Esophagus (tissue), 2 donors: Measurements from ENCODE around the gene IMMP2L. TPM values are rescaled to one million over a fixed set of nuclear protein-coding genes. Genes with fewer than 3 reads are reported as not detected.

Experiments used
- H3K27ac ChIP-seq, 2 donors: one replicate each; pipeline ENCODE4 v1.5.1; 2013; ENCODE audit warnings: low read depth in 2 of 2, mild to moderate bottlenecking in 2 of 2, inconsistent platforms in 1 of 2, low read length in 1 of 2, moderate library complexity in 1 of 2
- H3K27me3 ChIP-seq, 2 donors: one replicate each; pipeline ENCODE4 v1.6.1; 2013; ENCODE audit warnings: low read length in 2 of 2, control low read depth in 1 of 2, mild to moderate bottlenecking in 1 of 2; ENCODE audit not compliant: insufficient read depth in 2 of 2, control insufficient read depth in 1 of 2
- H3K36me3 ChIP-seq, 2 donors: one replicate each; pipeline ENCODE4 v1.6.1; 2013; ENCODE audit warnings: low read length in 1 of 2; ENCODE audit not compliant: control insufficient read depth in 2 of 2, insufficient read depth in 2 of 2
- H3K4me1 ChIP-seq, 2 donors: one replicate each; pipeline ENCODE4 v1.6.1; 2013; ENCODE audit warnings: low read length in 1 of 2; ENCODE audit not compliant: control insufficient read depth in 2 of 2, insufficient read depth in 2 of 2
- H3K4me3 ChIP-seq, 2 donors: one replicate each; pipeline ENCODE4 v1.5.1; 2013; ENCODE audit warnings: low read length in 2 of 2, mild to moderate bottlenecking in 2 of 2, low read depth in 1 of 2, moderate library complexity in 1 of 2
- H3K9me3 ChIP-seq, 2 donors: one replicate each; pipeline ENCODE4 v1.6.1; 2013; ENCODE audit warnings: mild to moderate bottlenecking in 2 of 2, low read depth in 1 of 2, low read length in 1 of 2, moderate library complexity in 1 of 2; ENCODE audit not compliant: control insufficient read depth in 2 of 2, insufficient read depth in 1 of 2
- WGBS, 2 donors: extraction: QIAGEN DNeasy Blood & Tissue Kit; methylation state at CpG; one replicate each; pipeline ENCODE4 v1.1.7; 2013; 5-methylcytosine and 5-hydroxymethylcytosine counted together
- polyA plus RNA-seq, 2 donors: library from polyadenylated mRNA; stranded (reverse); fragments of 200-250 nt; gene quantifications; one replicate each; pipeline ENCODE4 v1.2.3, GENCODE V29; 2013
- donor health status: healthy with polysubstance abuse.
- donor health status: Bipolar disorder and iron deficiency.

Gene IMMP2L
- polyA plus RNA-seq, 2 donors: 6.5 to 14.5 TPM

DNA sequence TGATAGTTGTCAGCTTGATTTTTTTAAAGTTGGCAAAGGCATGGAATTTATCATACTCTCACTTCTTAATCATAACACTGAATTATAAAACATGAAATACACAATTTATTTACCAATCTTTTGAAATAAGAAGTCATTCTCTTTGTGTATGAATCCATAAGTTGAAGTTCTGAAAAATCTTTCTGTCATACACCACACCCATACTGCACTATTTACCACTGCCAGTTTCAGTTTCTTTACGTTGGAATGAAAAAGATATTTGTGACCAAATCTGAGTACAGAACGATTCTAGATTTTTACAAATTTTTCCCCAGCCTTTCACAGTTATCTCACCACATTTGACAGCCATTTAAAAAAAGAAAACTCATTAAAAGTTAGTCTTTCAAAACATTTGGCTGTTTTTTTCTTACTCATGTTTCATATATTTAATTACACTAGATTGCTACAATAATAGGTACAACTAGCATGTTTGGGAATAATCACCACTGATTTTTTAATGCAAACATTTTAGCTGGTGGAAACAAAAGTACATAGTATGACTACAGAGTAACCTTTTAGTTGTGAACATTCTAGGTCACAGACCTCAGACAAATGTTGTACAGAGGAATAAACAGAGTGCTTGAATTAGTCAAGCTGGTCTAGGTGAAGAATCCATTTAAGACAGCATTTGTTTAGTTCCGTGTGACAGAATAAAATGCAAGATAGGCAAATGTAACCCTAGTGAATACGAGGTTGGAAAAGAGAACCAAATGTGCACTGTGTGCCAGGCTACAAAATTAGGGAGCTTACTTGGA is 656.3 kb downstream of the IMMP2L start:
- H3K36me3 ChIP-seq: no peaks in the 10 kb centered on the region
- WGBS, 2 donors: 63 to 77% methylated on average over 4 of the region's 4 CpGs
- H3K9me3 ChIP-seq: no peaks in the 10 kb centered on the region
- no peak overlapping the region for H3K4me3 ChIP-seq
- no peak overlapping the region for H3K27ac ChIP-seq
- H3K4me1 ChIP-seq: no peaks in the 10 kb centered on the region
- no peaks in the 10 kb centered on the region for H3K27me3 ChIP-seq

GRCh38 chr7:110898516-110898915 is 663.8 kb downstream of the IMMP2L start:
- H3K36me3 ChIP-seq: no peaks in the 10 kb centered on the region
- H3K27ac ChIP-seq: no peak overlapping the region
- no peak overlapping the region for H3K4me3 ChIP-seq
- H3K4me1 ChIP-seq: no peaks in the 10 kb centered on the region
- no peaks in the 10 kb centered on the region for H3K27me3 ChIP-seq
- H3K9me3 ChIP-seq: no peaks in the 10 kb centered on the region

- Histone ChIP-seq H3K9me3 (no peaks in the 10 kb centered on the region), H3K4me3 (no peak overlapping the region), H3K4me1 (no peaks in the 10 kb centered on the region), H3K27ac (no peak overlapping the region), H3K27me3 (no peaks in the 10 kb centered on the region), H3K36me3 (no peaks in the 10 kb centered on the region)
- WGBS, 2 donors: 93 to 94% methylated on average over 1 of the region's 1 CpG
Observed at GRCh38 chr7:110897538-110897937, 664.8 kb downstream of the IMMP2L start.

DNA sequence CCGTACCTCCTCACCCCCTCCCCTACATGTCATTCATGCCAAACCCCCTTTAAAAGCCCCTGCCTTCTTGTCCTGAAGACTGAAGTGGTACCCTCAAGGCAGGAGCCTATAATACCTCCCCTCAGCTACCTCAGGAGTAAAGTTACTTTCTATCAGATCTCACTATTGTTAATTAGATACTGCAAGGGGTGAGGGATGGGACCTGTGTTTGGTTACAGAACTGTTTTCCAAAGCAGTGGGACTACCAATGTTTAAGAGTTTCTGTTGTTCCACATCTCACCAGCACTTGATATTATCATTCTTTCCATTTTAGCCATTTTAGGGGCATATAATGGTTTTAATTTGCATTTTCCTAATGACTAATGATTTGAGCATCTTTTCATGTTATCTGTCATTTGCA is 668.2 kb downstream of the IMMP2L start:
- no peak overlapping the region for H3K4me3 ChIP-seq
- no peaks in the 10 kb centered on the region for H3K36me3 ChIP-seq
- H3K9me3 ChIP-seq: no peaks in the 10 kb centered on the region
- H3K4me1 ChIP-seq: no peaks in the 10 kb centered on the region
- no peak overlapping the region for H3K27ac ChIP-seq
- WGBS, 2 donors: 97 to 100% methylated on average over 1 of the region's 1 CpG
- no peaks in the 10 kb centered on the region for H3K27me3 ChIP-seq

GRCh38 chr7:110891197-110891596 is 671.1 kb downstream of the IMMP2L start:
- WGBS, 2 donors: 60 to 73% methylated on average over 2 of the region's 2 CpGs
- no peaks in the 10 kb centered on the region for H3K4me1 ChIP-seq
- no peak overlapping the region for H3K4me3 ChIP-seq

DNA sequence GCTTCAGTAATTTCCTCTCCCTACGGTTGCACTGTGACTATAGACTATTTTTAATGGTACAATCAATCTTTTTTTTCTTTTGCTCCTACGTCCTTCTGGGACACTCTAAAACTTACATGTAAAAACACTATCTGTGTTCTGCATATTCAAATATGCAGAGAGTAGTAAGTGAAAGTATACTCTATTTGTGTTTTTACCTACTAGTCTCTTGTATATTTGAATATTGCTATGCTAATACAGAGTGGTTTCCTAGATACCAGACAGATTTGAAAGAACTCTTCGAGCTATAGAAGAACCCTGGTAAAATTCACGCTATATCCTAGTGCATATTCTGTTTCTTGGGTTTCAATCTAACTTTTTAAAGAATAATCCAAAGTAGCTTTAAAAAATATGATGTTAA is 672.2 kb downstream of the IMMP2L start:
- 93 to 94% methylated on average over 4 of the region's 4 CpGs for WGBS, 2 donors
- H3K4me3 ChIP-seq: no peak overlapping the region
- no peak overlapping the region for H3K27ac ChIP-seq

More at GRCh38 chr7:110891197-110891596, 671.1 kb downstream of the IMMP2L start:
- Histone ChIP-seq H3K9me3 (no peaks in the 10 kb centered on the region), H3K27me3 (no peaks in the 10 kb centered on the region), H3K36me3 (no peaks in the 10 kb centered on the region), H3K27ac (no peak overlapping the region)

GRCh38 chr7:110889335-110889734 is 673.0 kb downstream of the IMMP2L start:
- H3K36me3 ChIP-seq: no peaks in the 10 kb centered on the region
- H3K27me3 ChIP-seq: no peaks in the 10 kb centered on the region
- 90 to 91% methylated on average over 6 of the region's 6 CpGs for WGBS, 2 donors
- H3K9me3 ChIP-seq: no peaks in the 10 kb centered on the region
- no peak overlapping the region for H3K27ac ChIP-seq
- no peak overlapping the region for H3K4me3 ChIP-seq
- no peaks in the 10 kb centered on the region for H3K4me1 ChIP-seq

More for the DNA sequence above, 672.2 kb downstream of the IMMP2L start:
- H3K4me1 ChIP-seq: no peaks in the 10 kb centered on the region
- H3K36me3 ChIP-seq: no peaks in the 10 kb centered on the region
- no peaks in the 10 kb centered on the region for H3K9me3 ChIP-seq
- no peaks in the 10 kb centered on the region for H3K27me3 ChIP-seq

- no peak overlapping the region for H3K27ac ChIP-seq
- no peaks in the 10 kb centered on the region for H3K36me3 ChIP-seq
- no peaks in the 10 kb centered on the region for H3K27me3 ChIP-seq
- no peaks in the 10 kb centered on the region for H3K9me3 ChIP-seq
- 79 to 85% methylated on average over 3 of the region's 3 CpGs for WGBS, 2 donors
- no peak overlapping the region for H3K4me3 ChIP-seq
- no peaks in the 10 kb centered on the region for H3K4me1 ChIP-seq
Observed at GRCh38 chr7:110888641-110889040, 673.7 kb downstream of the IMMP2L start.

DNA sequence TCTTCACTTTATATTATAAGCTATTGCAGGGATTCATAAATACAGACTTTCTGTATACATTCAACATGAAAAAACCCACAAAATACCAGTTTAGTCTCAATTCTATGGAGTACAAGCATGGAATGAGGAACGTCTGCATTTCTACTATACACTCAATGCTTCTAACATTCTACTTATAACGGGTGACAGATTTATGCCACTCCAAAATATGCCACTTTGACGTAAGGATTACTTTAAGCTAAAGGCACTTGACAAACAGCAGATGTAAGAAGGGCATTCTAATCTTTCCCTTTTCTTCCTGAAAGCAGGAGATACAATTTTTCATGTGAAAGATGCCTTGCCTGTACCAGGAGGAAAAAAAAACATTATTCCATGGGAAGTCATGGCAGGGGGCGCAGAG is 676.8 kb downstream of the IMMP2L start:
- WGBS, 2 donors: 89 to 90% methylated on average over 4 of the region's 4 CpGs
- Histone ChIP-seq H3K27ac (no peak overlapping the region), H3K27me3 (no peaks in the 10 kb centered on the region), H3K36me3 (no peaks in the 10 kb centered on the region), H3K9me3 (no peaks in the 10 kb centered on the region), H3K4me3 (no peak overlapping the region), H3K4me1 (no peaks in the 10 kb centered on the region)

GRCh38 chr7:110881721-110882120 is 680.6 kb downstream of the IMMP2L start:
- Histone ChIP-seq H3K36me3 (no peaks in the 10 kb centered on the region), H3K27me3 (no peaks in the 10 kb centered on the region), H3K4me1 (no peaks in the 10 kb centered on the region), H3K27ac (no peak overlapping the region), H3K9me3 (no peaks in the 10 kb centered on the region), H3K4me3 (no peak overlapping the region)
- WGBS, 2 donors: 88 to 90% methylated on average over 2 of the region's 2 CpGs
